NCI-H1417 treated with DMSO at 0.1 percent for 48 hours (cell line): ENCODE measurements around the gene GRK2.
"Not testable (repeated sequence)": the region's sequence is repeated elsewhere in the genome, so short reads cannot be mapped to it uniquely, and the experiment has no call there.

Source experiments
- DNase-seq: peaks from one replicate; lab custom pipeline; 2025; lab: John Stamatoyannopoulos, UW

GRK2 gene

DNA sequence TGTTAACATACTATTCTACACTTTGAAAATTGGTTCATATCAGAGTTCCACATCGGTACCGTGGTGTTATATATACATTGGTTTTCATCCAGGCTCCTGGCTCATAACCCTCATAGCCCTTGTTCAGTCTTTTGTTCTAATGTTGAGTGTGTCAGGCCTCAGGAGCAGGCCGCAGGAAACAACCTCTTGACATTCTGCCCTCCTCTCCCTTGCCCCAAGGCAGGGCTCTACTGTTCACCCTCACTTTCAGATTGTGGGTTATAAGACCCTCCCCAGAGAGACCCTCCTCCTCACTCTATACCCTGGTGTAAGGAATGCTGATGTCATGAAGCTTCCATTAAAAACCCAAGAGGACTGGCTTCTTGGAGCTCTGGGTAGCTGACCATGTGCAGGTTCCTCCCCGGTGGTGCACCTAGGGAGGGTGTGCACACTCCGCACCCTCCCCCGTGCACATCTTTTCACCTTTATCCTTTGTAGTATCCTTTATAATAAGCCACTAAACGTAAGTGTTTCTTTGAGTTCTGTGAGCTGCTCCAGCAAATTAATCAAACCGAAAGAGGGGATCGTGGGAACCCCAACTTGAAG is 49.1 kb downstream of the GRK2 start:
- DNase-seq: no peak

DNA sequence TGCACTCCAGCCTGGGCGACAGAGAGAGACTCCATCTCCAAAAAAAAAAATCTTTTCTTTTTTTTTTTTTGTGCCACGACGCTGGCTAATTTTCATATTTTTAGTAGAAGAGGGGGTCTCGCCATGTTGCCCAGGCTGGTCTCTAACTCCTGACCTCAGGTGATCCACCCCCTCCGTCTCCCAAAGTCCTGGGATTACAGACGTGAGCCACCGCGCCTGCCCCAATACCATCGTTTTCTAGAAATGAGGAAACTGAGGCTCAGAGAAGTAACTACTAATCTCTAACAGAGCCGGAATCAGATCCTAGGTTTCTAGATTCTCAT is 50.6 kb downstream of the GRK2 start:
- no peak for DNase-seq

DNA sequence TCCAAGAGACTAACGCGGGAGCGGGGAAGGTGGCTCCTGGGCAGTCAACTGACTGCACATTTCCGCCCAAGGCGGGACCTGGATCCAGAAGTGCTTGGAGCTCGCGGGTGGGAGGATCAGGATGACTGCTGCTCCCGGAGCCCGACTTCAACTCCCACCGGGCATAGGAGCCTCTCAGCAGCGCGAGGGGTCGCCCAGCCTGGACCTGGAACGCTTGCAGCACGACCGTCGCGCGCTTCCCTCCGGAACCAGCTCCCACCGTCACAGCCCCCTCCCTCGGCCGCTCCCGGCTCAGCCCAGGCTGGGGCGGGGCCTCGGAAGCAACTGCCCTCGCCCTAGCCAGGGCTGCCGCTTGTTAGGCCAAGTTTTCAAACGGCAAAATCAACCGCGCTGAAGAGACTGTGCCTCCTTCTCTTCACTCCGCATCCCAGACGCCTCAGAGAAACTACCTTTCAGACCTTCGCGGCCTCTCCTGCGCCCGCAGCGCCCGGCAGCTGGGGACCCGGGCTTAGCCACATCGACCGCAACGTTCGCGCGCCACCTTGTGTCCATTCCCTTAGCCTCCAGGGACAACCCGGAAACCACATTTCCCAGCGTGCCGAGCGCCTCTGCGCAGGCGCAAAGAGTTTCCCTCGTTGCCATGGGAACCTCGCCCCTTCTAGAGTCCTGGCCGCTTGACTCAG is 51.1 kb downstream of the GRK2 start:
- DNase-seq: peak; percentile 97

DNA sequence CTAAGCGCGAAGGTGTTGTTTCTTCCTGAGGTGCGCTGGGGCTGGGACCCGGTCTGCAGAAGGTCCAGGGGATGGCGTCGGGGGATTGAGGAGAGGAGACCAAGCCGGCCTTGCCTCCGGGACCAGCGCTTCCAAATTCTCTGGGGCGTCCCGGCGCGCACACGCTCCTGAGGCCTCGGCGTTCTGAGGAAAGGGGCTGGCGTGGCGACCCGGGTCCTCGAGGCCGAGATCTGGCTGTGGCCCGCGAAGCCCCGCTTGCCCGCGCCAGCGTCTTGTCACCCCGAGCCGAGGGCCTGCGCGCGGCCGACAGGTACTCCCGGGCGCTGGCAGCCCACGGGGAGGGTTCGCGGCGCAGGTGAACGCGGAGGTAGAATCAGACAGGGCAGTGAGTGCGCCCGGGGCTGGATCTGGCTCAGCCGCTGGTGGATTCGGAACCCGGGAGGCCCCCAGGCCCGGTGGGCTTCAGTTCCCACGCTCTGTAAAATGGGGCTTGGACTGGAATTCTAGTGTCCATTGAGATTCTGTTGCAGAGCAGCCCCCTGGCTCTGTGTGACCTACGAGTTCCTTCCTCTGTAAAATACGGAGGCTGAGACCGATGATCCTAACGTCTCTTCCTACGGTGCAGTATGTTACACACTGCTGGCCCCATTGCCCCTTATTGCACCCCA is 51.7 kb downstream of the GRK2 start:
- DNase-seq: no peak

DNA sequence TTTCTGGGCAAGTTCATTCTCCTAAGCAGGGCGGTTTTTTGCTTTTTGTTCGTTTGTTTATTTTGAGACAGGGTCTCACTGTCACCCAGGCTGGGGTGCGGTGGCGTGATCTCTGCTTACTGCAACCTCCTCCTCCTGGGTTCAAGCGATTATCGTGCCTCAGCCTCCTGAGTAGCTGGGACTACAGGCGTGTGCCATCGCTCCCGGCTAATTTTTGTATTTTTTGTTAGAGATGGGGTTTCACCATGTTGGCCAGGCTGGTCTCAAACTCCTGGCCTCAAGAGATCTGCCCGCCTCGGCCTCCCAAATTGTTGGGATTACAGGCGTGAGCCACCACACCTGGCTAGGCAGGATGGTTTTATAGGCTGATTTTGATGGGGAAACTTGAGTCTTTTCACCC is 52.6 kb downstream of the GRK2 start:
- DNase-seq: not testable (repeated sequence)

DNA sequence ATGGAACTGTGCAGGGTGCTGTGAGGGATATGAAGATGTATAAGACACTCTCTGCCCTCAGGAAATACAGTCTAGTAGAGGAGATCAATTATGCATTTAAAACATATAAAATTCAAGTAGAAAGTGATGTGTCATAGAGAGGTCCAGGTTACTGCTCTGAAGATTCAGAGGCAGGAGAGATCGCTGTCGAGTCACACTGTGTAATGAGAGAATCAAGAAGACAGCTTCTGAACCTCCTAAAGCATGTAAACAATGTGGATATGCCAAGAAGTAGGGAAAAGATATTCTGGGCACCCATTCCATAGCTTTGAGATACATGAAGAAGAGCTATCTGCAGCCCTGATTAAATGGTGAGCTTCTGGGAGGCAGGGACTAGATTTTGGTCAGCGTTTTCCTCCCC is 53.7 kb downstream of the GRK2 start:
- no peak for DNase-seq

DNA sequence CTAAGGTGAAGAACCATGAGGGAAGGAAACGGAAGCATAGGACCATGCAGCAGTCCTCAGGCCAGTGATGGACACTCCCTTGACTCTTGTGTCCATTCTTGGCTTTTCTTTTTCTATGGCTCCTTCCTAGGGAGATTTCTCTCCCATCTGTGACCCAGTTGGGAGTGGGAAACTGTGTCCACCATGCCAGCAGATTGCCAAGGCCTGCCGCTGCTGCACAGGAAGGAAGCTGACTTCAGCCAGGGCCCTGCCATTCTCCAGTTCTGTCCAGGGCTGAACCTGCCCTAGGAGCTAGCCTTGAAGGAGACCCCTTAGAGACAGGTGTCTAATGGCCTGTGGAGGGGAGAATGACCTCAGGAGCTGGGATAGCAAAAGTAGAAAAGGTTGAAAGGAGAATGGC is 54.4 kb downstream of the GRK2 start:
- DNase-seq: no peak

DNA sequence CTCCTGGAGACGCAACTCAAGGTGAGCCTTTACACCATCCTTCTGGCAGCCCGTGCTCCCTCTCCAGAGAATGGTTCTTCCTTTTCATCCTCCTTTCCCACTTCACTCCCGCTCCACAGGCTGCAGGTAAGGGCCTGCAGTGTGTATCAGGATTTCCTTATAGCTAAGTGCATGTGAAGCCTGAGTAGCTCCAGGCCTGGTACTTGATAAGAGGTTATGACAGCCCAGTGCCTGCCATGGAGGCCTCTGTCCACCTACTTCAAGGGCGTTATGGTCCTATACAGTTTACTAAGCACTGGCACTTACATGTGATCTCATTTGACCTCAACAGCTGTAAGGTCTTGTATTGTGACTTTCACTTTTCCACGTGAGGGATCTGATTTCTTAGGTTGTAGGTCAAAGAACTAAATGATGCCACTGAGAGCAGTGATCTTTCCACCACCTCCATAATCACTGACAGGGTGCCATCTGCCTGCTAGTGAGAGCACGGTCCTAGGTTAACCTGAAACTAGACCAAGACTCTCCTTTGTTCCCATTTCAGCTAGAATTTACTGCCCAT is 55.1 kb downstream of the GRK2 start:
- DNase-seq: no peak

DNA sequence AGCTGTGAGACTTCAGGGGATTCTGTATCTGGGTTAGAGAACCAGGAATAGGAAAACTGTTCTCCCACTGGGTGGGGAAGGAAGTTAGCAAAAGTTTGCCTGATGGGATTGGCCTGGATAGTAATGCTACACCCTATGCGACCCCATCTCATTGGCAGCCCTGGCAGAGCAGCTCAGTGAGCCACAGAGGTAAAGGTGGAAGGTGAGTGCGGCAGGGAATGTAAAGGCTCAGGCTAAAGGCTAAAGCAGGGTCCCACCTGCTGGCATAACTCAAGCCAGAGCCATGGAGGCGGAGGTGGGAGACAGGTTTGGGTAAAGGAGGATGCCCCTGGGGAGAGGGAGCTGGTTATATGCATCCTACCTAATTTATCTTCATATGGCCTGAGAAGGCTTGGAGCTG is 55.8 kb downstream of the GRK2 start:
- DNase-seq: no peak

DNA sequence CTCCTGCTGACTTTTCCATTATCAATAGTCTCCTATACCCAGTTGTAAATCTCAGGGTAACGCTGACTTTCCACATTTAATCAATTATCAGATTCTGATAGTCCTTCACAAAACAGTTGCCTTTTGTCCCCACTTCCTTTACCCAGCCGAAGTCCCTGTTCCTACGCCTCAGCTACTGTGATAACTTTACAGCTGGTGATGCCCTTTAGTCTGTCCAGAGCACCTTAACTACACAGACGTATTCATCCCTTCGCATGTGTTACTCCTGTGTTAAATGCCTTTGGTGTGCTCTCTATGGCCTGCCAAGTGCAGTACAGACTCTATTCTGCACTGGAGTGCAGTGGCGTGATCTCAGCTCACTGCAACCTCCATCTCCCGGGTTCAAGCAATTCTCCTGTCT is 57.3 kb downstream of the GRK2 start:
- no peak for DNase-seq

DNA sequence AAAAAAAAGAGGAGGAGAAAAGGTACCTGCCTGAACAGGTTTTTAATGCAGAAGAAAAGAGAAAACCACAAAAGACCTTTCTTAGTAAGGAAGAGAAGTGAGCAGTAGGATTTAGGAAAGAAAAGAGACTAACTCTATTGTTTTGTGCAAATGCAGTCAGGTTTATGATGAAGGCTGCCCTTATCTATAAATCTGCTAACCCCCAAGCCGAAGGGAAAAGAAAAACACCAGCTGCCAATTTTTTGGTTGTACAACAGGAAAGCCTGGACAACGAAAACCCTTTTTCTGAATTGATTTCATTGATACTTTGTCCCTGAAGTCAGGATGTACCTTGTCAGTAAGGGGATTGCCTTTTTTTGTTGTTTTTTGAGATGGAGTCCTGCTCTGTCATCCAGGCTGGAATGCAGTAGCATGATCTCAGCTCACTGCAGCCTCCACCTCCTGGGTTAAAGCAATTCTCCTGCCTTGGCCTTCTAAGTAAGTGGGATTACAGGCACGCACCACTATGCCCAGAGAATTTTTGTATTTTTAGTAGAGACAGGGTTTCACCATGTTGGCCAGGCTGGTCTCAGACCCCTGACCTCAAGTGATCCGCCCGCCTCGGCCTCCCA is 65.9 kb downstream of the GRK2 start:
- DNase-seq: no peak
